GM21360 (cell line): ENCODE results near the gene SHCBP1.
"Not testable (repeated sequence)": the region's sequence is repeated elsewhere in the genome, so short reads cannot be mapped to it uniquely, and the experiment has no call there.

Source experiments
- ATAC-seq: cut with Tn5 transposase; IDR thresholded peaks from one replicate; pipeline ENCODE4 v1.9.1; 2021; ENCODE audit warnings: mild to moderate bottlenecking, moderate library complexity; ENCODE audit not compliant: unreplicated experiment

Gene SHCBP1

DNA sequence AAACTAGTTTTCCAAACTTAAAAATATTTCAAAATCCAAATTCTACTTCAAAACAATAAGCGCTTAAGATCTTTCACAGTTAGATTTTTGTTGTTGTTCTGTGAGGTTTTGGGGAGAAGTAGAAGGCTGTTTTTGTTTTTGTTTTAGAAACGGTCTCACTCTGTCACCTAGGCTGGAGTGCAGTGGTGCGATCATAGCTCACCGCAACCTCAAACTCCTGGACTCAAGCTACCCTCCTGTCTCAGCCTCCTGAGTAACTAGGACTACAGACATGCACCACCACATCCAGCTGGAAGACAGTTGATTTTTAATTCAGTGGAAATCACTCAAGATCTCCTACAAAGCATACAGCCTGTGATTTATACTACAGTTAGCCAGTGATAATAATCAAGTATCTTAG lies 2.7 kb downstream of the SHCBP1 start:
- ATAC-seq, result peak; percentile 40

DNA sequence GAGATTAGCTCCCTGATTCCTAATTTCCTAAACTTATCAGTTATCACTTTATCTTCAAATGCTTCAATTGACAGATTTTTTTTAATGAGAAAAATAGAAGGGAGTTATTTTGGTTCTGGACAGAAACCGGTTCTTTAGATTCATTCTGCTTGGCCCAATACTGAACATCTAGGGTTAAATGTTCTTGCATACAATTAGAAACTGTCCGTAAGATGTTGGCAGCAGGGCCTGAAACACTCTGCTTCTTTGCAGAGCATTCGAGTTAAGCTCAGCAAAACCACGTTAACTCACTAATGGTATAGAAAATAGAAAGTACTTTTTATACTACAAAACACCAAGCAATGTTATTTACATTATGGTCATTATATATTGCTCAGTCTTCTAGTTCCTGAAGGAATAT lies 7.2 kb downstream of the SHCBP1 start:
- no peak for ATAC-seq

DNA sequence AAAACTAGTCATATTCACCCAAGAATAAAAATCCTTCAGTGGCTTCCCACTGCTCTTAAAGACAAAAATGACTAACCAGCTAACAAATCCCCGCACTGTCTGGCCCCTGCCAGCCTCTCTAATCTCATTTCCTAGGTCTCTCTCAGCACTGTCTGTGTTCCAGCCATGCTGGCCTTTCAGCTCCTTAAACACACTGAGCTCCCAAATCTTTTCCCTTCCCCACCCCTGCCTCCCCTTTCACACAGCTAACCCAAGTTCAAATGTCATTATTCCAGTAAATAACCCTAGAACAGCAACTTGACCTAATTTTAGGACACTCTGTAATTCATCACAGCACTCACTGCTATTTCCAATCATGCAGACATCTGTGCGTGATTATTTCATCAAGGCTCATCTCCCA lies 7.8 kb downstream of the SHCBP1 start:
- no peak for ATAC-seq

- peak; percentile 76 for ATAC-seq
Measured at GRCh38 chr16:46612121-46612520, 9.1 kb downstream of the SHCBP1 start.

DNA sequence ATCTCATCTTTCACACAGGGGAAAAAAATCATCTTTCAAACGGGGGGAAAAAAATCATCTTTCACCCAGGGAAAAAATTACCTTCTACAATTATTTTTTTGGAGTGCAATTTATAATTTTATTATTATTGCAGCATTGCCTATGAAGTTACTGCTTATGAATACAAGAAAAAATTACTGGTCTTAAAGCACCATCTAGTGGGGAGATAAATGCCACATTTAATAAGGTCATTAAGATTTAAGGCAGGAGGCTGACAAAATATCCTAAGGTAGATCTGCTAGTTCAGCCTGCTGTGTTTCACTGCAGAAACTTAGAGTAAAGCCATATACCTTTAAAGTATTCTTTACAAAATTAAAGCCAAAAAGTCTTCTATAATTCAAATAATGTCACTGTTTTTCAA lies 13.7 kb downstream of the SHCBP1 start:
- no peak for ATAC-seq

DNA sequence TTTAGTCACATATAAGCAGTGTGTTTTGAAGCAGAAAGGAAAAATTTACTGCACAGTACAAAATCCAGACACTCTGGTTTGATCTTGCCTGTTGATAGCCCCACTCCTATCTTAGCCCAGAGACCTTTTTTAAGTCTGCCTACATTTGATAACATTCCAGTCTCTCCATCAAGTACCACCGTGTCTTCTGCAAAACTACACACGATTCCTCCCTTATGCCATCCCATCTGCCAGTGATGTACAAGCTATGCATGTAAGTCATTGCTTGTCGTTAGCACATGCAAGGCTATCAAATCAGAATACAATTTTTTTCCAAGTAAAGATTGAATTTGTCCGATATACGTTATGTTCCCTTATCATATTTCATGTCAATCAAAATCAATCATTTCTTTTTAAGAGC lies 14.9 kb downstream of the SHCBP1 start:
- no peak for ATAC-seq

DNA sequence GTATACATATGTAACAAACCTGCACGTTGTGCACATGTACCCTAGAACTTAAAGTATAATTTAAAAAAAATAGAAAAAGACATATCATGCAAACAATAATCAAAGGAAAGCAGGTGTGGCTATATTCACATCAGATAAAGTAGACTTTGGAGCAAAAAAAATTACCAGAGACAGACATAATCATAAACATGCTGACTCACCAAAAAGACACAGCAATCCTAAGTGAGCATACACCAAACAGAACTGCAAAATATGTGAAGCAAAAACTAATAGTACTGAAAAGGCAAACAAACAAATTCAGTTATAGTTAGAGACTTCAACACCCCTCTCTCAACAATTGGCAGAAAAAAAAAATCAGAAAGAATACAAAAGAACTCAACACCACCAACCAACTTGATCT lies 29.9 kb downstream of the SHCBP1 start:
- no peak for ATAC-seq

DNA sequence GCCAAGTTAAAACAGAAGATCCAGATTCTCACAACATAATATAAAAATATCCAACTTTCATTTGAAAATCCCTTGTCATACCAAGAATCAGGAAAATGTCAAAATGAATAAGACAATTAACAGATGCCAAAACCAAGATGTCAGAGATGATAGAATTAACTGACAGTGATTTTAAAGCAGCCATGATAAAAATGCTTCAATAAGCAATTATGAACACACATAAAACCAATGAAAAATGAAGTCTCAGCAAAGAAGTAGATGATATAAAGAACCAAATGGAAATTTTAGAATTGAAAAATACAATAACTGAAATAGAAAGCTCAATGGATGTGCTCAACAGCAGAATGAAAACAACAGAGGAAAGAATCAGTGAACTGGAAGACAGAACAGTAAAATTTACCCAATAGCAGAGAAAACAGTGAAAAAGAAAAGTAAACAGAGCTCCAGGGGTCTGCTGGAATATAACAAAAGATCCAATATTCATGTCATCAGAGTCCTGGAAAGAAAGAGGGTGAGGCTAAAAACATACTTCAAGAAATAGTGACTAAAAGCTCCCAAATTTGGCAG lies 35.1 kb downstream of the SHCBP1 start:
- ATAC-seq, result no peak

DNA sequence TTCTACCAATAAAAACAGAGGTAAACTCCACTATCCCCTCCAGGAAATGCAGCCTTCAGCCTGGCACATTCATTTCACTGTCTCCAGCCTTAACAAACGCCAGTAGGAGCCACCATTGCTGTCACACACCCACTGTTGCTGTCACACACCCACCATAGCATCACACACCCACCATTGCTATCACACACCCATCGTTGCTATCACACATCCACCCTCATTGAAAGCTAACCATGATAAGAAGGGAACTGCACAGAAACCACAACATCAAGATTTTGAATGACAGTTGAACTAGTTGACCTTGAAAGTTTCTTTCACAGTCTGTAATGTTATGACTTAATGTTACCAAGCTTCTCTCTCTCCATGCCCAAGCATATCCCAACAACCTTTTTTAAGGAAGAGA lies 38.1 kb downstream of the SHCBP1 start:
- no peak for ATAC-seq

DNA sequence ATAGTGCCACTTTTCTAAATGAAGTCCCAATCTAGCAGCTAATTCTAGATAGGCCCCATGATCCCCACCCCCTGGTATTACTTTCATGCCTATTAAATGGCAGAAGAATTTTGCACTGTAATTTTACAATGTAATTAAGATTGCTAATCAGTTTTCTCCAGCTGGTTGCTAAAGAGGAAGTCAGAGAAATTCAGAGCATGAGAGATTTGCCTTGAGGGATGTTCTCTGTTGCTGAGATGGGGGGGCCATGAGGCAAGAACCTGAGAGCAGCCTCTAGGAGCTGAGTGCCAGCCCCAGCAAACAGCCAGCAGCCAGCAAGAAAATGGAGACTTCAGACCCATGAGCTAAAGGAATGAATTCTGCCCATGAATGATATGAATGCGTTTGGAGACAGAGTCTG lies 38.9 kb downstream of the SHCBP1 start:
- no peak for ATAC-seq

DNA sequence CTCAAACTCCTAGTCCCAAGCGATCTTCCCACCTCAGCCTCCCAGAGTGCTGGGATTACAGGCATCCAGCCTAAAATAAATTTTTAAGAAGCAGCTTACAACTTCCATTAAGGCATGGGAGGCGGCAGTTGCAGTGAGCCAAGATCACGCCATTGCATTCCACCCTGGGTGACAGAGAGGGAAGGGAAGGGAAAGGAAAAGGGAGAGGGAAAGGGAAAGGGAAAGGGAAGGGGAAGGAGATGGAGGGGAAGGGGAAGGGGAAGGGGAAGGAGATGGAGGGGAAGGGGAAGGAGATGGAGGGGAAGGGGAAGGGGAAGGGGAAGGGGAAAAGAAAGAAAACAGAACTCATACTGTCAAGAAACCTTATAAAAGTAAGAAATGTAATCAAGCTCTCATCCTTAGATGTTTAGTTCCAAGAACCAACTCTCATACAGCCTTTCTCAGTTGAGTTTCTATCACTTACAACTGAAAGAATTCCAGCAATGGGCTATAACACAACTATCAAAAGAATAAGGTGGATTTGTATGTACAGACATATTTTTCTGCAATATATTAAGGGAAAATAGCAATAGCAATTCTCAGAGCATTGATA lies 43.1 kb downstream of the SHCBP1 start:
- no peak for ATAC-seq

DNA sequence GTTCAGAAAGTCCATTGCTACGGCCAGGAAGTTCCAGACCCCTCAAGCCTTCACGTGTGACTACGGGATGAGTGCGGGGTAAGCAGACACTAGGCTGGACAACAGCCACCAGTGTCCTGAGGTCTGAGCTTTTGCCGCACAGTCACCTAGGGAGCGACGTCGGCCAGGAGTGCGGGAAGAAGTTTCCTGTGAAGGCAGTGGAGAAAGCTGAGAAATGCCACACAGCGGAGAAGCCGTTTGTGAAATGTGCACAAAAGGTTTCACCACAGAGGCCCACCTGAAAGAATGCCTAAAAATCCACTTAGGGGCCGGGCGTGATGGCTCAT lies 47.4 kb downstream of the SHCBP1 start:
- ATAC-seq, result no peak

- no peak for ATAC-seq
Measured at GRCh38 chr16:46573008-46573833, 48.0 kb downstream of the SHCBP1 start.

DNA sequence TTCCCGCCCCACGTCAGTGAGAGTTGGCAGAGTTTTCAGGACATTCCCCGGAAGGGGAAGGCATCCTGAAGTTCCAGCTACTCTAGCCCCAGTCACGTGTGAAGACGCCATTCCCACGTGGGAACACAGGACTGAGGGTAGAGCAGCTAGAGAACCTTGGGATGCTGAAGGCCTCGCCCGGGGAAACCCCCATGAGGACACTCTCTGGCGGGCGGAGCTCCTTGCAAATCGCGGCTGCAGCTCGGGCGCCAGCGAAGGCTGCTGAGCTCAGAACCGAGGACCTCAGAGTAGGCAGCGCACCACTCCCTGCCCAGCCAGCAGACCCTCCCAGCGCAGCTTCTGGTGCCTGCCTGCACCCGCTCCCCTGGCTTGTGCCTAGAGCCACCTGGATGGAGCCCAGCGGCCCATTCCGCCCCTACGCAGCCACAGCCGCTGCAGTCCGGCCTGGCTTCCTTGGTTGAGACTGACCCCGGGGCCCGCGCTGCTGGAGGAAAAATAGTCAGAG lies 51.9 kb downstream of the SHCBP1 start:
- ATAC-seq, result no peak

GRCh38 chr16:46568472-46569230 lies 52.5 kb downstream of the SHCBP1 start:
- ATAC-seq, result no peak

GRCh38 chr16:46562979-46563378 lies 58.2 kb downstream of the SHCBP1 start:
- ATAC-seq, result no peak

GRCh38 chr16:46558018-46558417 lies 63.2 kb downstream of the SHCBP1 start:
- no peak for ATAC-seq

DNA sequence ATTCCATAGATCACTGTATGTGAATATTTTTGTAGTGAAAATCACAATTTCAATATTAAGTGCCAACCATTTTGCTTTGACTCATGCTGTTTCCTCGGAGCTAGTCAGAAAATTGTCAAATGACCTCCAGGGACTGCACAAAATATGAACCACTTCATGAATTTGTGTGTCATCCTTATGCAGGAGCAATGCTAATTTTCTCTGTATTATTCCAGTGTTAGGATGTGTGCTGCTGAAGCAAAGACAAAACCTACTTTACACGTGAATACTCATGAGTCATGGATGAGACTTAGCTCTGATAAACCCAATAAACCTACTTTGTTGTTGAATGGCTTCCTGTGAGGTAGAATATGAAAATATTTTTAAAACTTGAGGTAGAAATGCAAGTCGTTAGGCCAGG lies 65.2 kb downstream of the SHCBP1 start:
- no peak for ATAC-seq

GRCh38 chr16:46554435-46554834 lies 66.7 kb downstream of the SHCBP1 start:
- not testable (repeated sequence) for ATAC-seq

- ATAC-seq, result no peak
Measured at GRCh38 chr16:46549477-46549876, 71.7 kb downstream of the SHCBP1 start.
